Heart right ventricle (tissue), 16 donors: ENCODE measurements around the gene ZNF496. TPM values are rescaled to one million over a fixed set of nuclear protein-coding genes. Genes with fewer than 3 reads are reported as not detected.
"Not testable (repeated sequence)": the region's sequence is repeated elsewhere in the genome, so short reads cannot be mapped to it uniquely, and the experiment has no call there.

Experiments used
- ATAC-seq, 8 donors: fragments of 200-7000 bp; cut with Tn5 transposase; one replicate each; pipeline ENCODE4 v1.9.1; 2020; ENCODE audit warnings: mild to moderate bottlenecking in 8 of 8, moderate library complexity in 8 of 8, moderate number of reproducible peaks in 1 of 8
- DNase-seq, 2 donors: peaks; one replicate each; pipeline ENCODE4 v3.0.0-alpha.2; 2020
- H3K27ac ChIP-seq, 10 donors: fragments of 200-600 bp; sonication (generic) in 2 of 10; one replicate each; pipeline versions ENCODE4 v1.5.0 to v1.8.0; 2020 to 2022; ENCODE audit warnings: mild to moderate bottlenecking in 3 of 10
- H3K27me3 ChIP-seq, 7 donors: fragments of 200-600 bp; one replicate each; pipeline ENCODE4 v1.8.0; 2021 to 2022; ENCODE audit warnings: mild to moderate bottlenecking in 2 of 7
- H3K36me3 ChIP-seq, 9 donors: fragments of 200-600 bp; sonication (generic) in 1 of 9; one replicate each; pipeline versions ENCODE4 v1.5.0 to v1.8.0; 2020 to 2022; ENCODE audit warnings: mild to moderate bottlenecking in 2 of 9
- H3K4me1 ChIP-seq, 9 donors: fragments of 200-600 bp; sonication (generic) in 1 of 9; one replicate each; pipeline versions ENCODE4 v1.5.0 to v1.8.0; 2020 to 2022; ENCODE audit warnings: mild to moderate bottlenecking in 4 of 9
- H3K4me3 ChIP-seq, 10 donors: fragments of 200-600 bp; sonication (generic) in 2 of 10; one replicate each; pipeline versions ENCODE4 v1.5.0 to v1.8.0; 2020 to 2022; ENCODE audit warnings: mild to moderate bottlenecking in 7 of 10, moderate library complexity in 2 of 10
- H3K9me3 ChIP-seq, 11 donors: fragments of 200-600 bp in 10 of 11; sonication (generic) in 2 of 11; one replicate each; pipeline versions ENCODE4 v1.5.0 to v1.8.0; 2013 to 2022; ENCODE audit warnings: mild to moderate bottlenecking in 2 of 11, control low read depth in 1 of 11, moderate library complexity in 1 of 11
- CTCF ChIP-seq, 9 donors: fragments of 200-600 bp; sonication (generic) in 2 of 9; IDR thresholded peaks; one replicate each; pipeline versions ENCODE4 v1.5.0 to v1.8.0; 2021 to 2022; ENCODE audit warnings: antibody characterized with exemption in 9 of 9, mild to moderate bottlenecking in 5 of 9, moderate library complexity in 1 of 9
- WGBS, 2 donors: extraction: QIAGEN DNeasy Blood & Tissue Kit; methylation state at CpG; one replicate each; pipeline ENCODE4 v1.1.7; 2013; ENCODE audit warnings: inconsistent platforms in 1 of 2; 5-methylcytosine and 5-hydroxymethylcytosine counted together
- intact Hi-C, 10 donors: fragments of 100-400 bp; cut with DNase I; formaldehyde crosslinking; loops; one replicate each; pipeline versions ENCODE4 v1.11.1 to v1.14.2; 2022
- polyA plus RNA-seq, 2 donors: library from polyadenylated mRNA; stranded (reverse); fragments of 200-250 nt; gene quantifications; one replicate each; pipeline ENCODE4 v1.2.3, GENCODE V29; 2013
- total RNA-seq, 10 donors: library from RNA; stranded (reverse); fragmentation: NEBNext Ultra II Directional in 3 of 10; extraction: Animal tissue kit (Norgen Biotek cat#: 25700) in 3 of 10; gene quantifications; one replicate each; pipeline versions ENCODE4 v1.2.1 to v1.2.4, GENCODE V29; 2021 to 2023
- donor health status: Arrhythmogenic right ventricular cardiomyopathy.
- donor health status: ischemic (EF 13 %, LVEDD 7.1; RV severe dilation, severe dysfunction).
- donor health status: healthy with polysubstance abuse.
- donor health status: DM: no; HTN: yes; CAD: no.
- donor health status: DM: no; HTN: no; CAD: no.
- donor health status: ischemic (EF 25% LVEDD 6.9; RV normal size, moderate dysfunction).
- donor health status: ischemic (EF 25% LVEDD 5.7; RV mildly dilated, moderate dysfunction).
- donor health status: healthy.
- donor health status: DM: yes; HTN: yes; CAD: no.
- donor health status: Ischemic cardiomyopathy.
- donor health status: ischemic (EF 35%, LVEDD 5.7; RV mildly dilated, moderate dysfunction).
- donor health status: nonischemic (EF 11% LVEDD 7.7; RV severe dilation, severe dysfunction).
- donor health status: DM: yes; HTN: yes; CAD: no.
- donor health status: PGD.
- donor health status: ischemic (EF 29% LVEDD 5.4; RV normal size, mild dysfunction).
- donor health status: nonischemic (EF 23%, LVEDD 6.1; RV moderate dilation, normal function).

Gene ZNF496
- total and polyA plus RNA-seq, 12 donors, result 6.2 to 18.4 (median 13.8) TPM

- Histone ChIP-seq H3K4me3 (no peak overlapping the region), H3K36me3 (no peaks in the 10 kb centered on the region), H3K27me3 (no peaks in the 10 kb centered on the region), H3K27ac (no peak overlapping the region), H3K4me1 (no peaks in the 10 kb centered on the region), H3K9me3 (peaks cover 0 to 51% (median 11%) of the 10 kb centered on the region in 11 donors)
- 79 to 83% methylated on average over 5 of the region's 5 CpGs for WGBS, 2 donors
- intact Hi-C loops, result no loop called here
- no peak for DNase-seq
- TF ChIP-seq CTCF (IDR thresholded peaks at IDR 0.05), result no peak
- no peak for ATAC-seq
These were observed 65.6 kb downstream of the ZNF496 start for GRCh38 chr1:247266053-247266452.

- H3K27me3 ChIP-seq, intact Hi-C loops, H3K4me3 ChIP-seq, H3K4me1 ChIP-seq, DNase-seq, H3K27ac ChIP-seq, ATAC-seq, H3K36me3 ChIP-seq: not testable (repeated sequence)
- H3K9me3 ChIP-seq, result peaks cover 0 to 10% (median 0%) of the 10 kb centered on the region in 11 donors
- 85 to 86% methylated on average over 1 of the region's 1 CpG for WGBS, 2 donors
These were observed 75.9 kb downstream of the ZNF496 start, which contains the start of gene VN1R5 for GRCh38 chr1:247255772-247256171. Gene VN1R5 (plus strand): TSS chr1:247256072.

GRCh38 chr1:247247568-247247967 lies 84.1 kb downstream of the ZNF496 start:
- Histone ChIP-seq H3K36me3 (no peaks in the 10 kb centered on the region), H3K4me3 (no peak overlapping the region), H3K27me3 (no peaks in the 10 kb centered on the region), H3K27ac (no peak overlapping the region), H3K9me3 (peaks cover 0 to 47% (median 20%) of the 10 kb centered on the region in 11 donors), H3K4me1 (no peaks in the 10 kb centered on the region)
- 90 to 97% methylated on average over 1 of the region's 1 CpG for WGBS, 2 donors
- no peak for TF ChIP-seq CTCF (IDR thresholded peaks at IDR 0.05)
- ATAC-seq (no peak), DNase-seq (no peak)
- intact Hi-C loops, result no loop called here

Other genes starting within 250 kb of the ZNF496 start
- 1 to 10 TPM; 2.1 to 4.7 (median 3.5) TPM for gene ZNF669, start 227.5 kb downstream of the ZNF496 start, total RNA-seq
- 1 to 10 TPM; 2.6 to 3.8 TPM for gene ZNF669, start 227.5 kb downstream of the ZNF496 start, polyA plus RNA-seq
- gene ZNF124, start 159.8 kb downstream of the ZNF496 start, total RNA-seq, result 10 to 100 TPM in 6 of 10 donors, 1 to 10 TPM in 4; 7.7 to 13.5 (median 10.2) TPM
- gene ZNF124, start 159.8 kb downstream of the ZNF496 start, polyA plus RNA-seq, result 1 to 10 TPM in 1 of 2 donors, under 1 TPM in 1; 0.51 to 1.0 TPM
- not detected for gene VN1R5, start 75.8 kb downstream of the ZNF496 start, total RNA-seq
- gene VN1R5, start 75.8 kb downstream of the ZNF496 start, polyA plus RNA-seq, result not detected
- gene NLRP3, start 84.3 kb upstream of the ZNF496 start, total RNA-seq, result 1 to 10 TPM in 5 of 10 donors, under 1 TPM in 5; 0.28 to 6.1 (median 1.0) TPM
- gene NLRP3, start 84.3 kb upstream of the ZNF496 start, polyA plus RNA-seq, result under 1 TPM; 0.37 to 0.68 TPM
- gene OR2B11, start 126.2 kb upstream of the ZNF496 start, total RNA-seq, result not detected
- gene OR2B11, start 126.2 kb upstream of the ZNF496 start, polyA plus RNA-seq, result not detected
- gene OR2C3, start 204.6 kb upstream of the ZNF496 start, total RNA-seq, result under 1 TPM in 1 of 10 donors, not detected in 9; 0.02 TPM
- gene OR2C3, start 204.6 kb upstream of the ZNF496 start, polyA plus RNA-seq, result under 1 TPM in 1 of 2 donors, not detected in 1; under 0.01 TPM
- gene GCSAML, start 217.3 kb upstream of the ZNF496 start, total RNA-seq, result under 1 TPM in 3 of 10 donors, not detected in 7; 0.05 to 0.44 (median 0.22) TPM
- under 1 TPM in 1 of 2 donors, not detected in 1; under 0.01 TPM for gene GCSAML, start 217.3 kb upstream of the ZNF496 start, polyA plus RNA-seq